ACHN (cell line): ENCODE data around the gene CDIP1.
A peak's percentile ranks its signal among the peaks of the same experiment; 100 is the strongest.

ENCODE experiments used
- DNase-seq: peaks from one replicate; pipeline ENCODE4 v3.0.0-alpha.2; 2015
- in situ Hi-C: cut with HindIII; loops from 2 replicates; pipeline ENCODE4 v1.10.0; 2017; ENCODE audit warnings: low sequenced_read_pairs, low pct_ligation_motif_present, low pct_unique_long_range_greater_than_20kb

The CDIP1 gene

GRCh38 chr16:4501071-4501478, 37.5 kb downstream of the CDIP1 start:
- in situ Hi-C loops = no loop called here
- peak; percentile 63 for DNase-seq

GRCh38 chr16:4500272-4500671, 38.3 kb downstream of the CDIP1 start:
- in situ Hi-C loops = no loop called here
- peak; percentile 94 for DNase-seq

GRCh38 chr16:4499196-4499555, 39.4 kb downstream of the CDIP1 start:
- no peak for DNase-seq
- in situ Hi-C loops = no loop called here

- in situ Hi-C loops = no loop called here
- peak; percentile 62 for DNase-seq
These were observed 39.9 kb downstream of the CDIP1 start for GRCh38 chr16:4498546-4499195.

- in situ Hi-C loops = no loop called here
- peak; percentile 56 for DNase-seq
These were observed 42.3 kb downstream of the CDIP1 start for GRCh38 chr16:4496305-4496704.

GRCh38 chr16:4495766-4496165, 42.8 kb downstream of the CDIP1 start:
- DNase-seq = no peak
- in situ Hi-C loops = no loop called here

- in situ Hi-C loops = no loop called here
- DNase-seq = peak; percentile 93
These were observed 43.7 kb downstream of the CDIP1 start for GRCh38 chr16:4494746-4495490.

- DNase-seq = no peak
- in situ Hi-C loops = no loop called here
These were observed 46.7 kb downstream of the CDIP1 start for GRCh38 chr16:4491898-4492297.

GRCh38 chr16:4489030-4489429, 49.5 kb downstream of the CDIP1 start:
- in situ Hi-C loops = no loop called here
- DNase-seq = peak; percentile 92

GRCh38 chr16:4488499-4488967, 50.0 kb downstream of the CDIP1 start:
- in situ Hi-C loops = no loop called here
- DNase-seq = no peak

GRCh38 chr16:4487955-4488498, 50.5 kb downstream of the CDIP1 start:
- in situ Hi-C loops = no loop called here
- DNase-seq = peak; percentile 72

GRCh38 chr16:4486126-4486893, 52.3 kb downstream of the CDIP1 start:
- no peak for DNase-seq
- in situ Hi-C loops = no loop called here

- in situ Hi-C loops = no loop called here
These were observed 56.6 kb downstream of the CDIP1 start for GRCh38 chr16:4481963-4482362.

GRCh38 chr16:4481526-4481925, 57.0 kb downstream of the CDIP1 start:
- in situ Hi-C loops = no loop called here
- no peak for DNase-seq

More at GRCh38 chr16:4481963-4482362, 56.6 kb downstream of the CDIP1 start:
- DNase-seq = no peak

GRCh38 chr16:4477966-4478365, 60.6 kb downstream of the CDIP1 start:
- DNase-seq = peak; percentile 75
- in situ Hi-C loops = no loop called here

GRCh38 chr16:4475880-4476788, 62.4 kb downstream of the CDIP1 start, which contains the start of gene HMOX2:
HMOX2 (plus strand) TSS chr16:4476398; CDS start chr16:4505525, 29,127 bp downstream.
- peak; percentile 95 for DNase-seq
- in situ Hi-C loops = no loop called here

- DNase-seq = peak; percentile 96
These were observed 64.2 kb downstream of the CDIP1 start, which contains the start of gene NMRAL1 for GRCh38 chr16:4474192-4474961. NMRAL1 (minus strand) TSS chr16:4474625; CDS start chr16:4474132, 493 bp downstream.

More at GRCh38 chr16:4474192-4474961, 64.2 kb downstream of the CDIP1 start, which contains the start of gene NMRAL1:
- in situ Hi-C loops = no loop called here
